ENCODE data around the gene SH3D19. TPM values are rescaled to one million over a fixed set of nuclear protein-coding genes. Genes with fewer than 3 reads are reported as not detected.

SH3D19 gene
- total and polyA plus RNA-seq, 4 donors: 22.1 to 69.2 (median 50.8) TPM

DNA sequence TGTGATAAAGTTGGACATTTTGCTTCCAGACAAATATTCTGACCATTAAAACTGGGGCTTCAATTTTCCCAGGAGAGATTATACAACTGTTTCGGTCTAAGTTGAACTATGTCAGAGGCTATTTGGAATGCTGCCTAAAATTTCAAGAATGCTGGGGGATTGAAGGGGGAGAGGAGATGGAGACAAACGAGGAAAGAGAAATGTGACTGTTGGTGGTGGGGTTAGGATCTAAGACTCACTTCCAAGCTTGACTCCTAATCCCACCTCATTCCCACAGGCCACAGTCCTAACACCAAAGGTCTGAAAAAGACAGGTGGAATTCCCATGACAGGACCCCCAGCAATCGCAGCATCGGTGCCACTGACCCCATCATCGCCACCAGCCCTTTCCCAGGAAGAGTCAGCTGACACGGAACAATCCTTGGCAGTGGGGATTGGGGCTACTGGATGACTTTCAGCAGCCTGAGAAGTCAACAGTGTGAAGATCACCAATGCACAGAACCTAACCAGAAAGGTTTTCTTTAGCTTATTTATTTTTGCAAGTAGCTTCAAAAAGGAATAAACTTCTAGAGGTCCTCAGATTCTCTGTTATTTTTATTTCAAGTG lies 122.5 kb downstream of the SH3D19 start:
- DNase-seq (peak; percentile 36 to 84 (median 77)), ATAC-seq (ENCODE audit: insufficient read depth, low FRiP score) (no peak)
- H3K9me3 ChIP-seq (ENCODE audit: control insufficient read depth in 4 of 4, insufficient read depth in 3 of 4, low read length in 3 of 4): no peaks in the 10 kb centered on the region
- H3K9ac ChIP-seq (ENCODE audit: insufficient read depth in 1 of 2, low read length in 2 of 2): no peak overlapping the region
- H3K4me3 ChIP-seq: no peak overlapping the region
- no peaks in the 10 kb centered on the region for H3K36me3 ChIP-seq (ENCODE audit: control insufficient read depth in 4 of 4, insufficient read depth in 4 of 4, low read length in 4 of 4)
- H3K27ac ChIP-seq (ENCODE audit: low read depth in 1 of 2, low read length in 1 of 2): peak overlapping the region in 1 of 2 donors; percentile 88
- WGBS, 2 donors: 50 to 77% methylated on average over 6 of the region's 6 CpGs
- TF ChIP-seq, protein P1, sequence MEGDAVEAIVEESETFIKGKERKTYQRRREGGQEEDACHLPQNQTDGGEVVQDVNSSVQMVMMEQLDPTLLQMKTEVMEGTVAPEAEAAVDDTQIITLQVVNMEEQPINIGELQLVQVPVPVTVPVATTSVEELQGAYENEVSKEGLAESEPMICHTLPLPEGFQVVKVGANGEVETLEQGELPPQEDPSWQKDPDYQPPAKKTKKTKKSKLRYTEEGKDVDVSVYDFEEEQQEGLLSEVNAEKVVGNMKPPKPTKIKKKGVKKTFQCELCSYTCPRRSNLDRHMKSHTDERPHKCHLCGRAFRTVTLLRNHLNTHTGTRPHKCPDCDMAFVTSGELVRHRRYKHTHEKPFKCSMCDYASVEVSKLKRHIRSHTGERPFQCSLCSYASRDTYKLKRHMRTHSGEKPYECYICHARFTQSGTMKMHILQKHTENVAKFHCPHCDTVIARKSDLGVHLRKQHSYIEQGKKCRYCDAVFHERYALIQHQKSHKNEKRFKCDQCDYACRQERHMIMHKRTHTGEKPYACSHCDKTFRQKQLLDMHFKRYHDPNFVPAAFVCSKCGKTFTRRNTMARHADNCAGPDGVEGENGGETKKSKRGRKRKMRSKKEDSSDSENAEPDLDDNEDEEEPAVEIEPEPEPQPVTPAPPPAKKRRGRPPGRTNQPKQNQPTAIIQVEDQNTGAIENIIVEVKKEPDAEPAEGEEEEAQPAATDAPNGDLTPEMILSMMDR (IDR thresholded peaks at IDR 0.05; ENCODE audit: control extremely low read depth, extremely low read depth): no peak
- H3K27me3 ChIP-seq (ENCODE audit: control insufficient read depth in 3 of 3, insufficient read depth in 3 of 3, low read length in 2 of 3): no peaks in the 10 kb centered on the region
- H3K4me1 ChIP-seq (ENCODE audit: control insufficient read depth in 5 of 5, insufficient read depth in 5 of 5, low read length in 5 of 5): peaks cover 10 to 83% (median 32%) of the 10 kb centered on the region in 5 donors

DNA sequence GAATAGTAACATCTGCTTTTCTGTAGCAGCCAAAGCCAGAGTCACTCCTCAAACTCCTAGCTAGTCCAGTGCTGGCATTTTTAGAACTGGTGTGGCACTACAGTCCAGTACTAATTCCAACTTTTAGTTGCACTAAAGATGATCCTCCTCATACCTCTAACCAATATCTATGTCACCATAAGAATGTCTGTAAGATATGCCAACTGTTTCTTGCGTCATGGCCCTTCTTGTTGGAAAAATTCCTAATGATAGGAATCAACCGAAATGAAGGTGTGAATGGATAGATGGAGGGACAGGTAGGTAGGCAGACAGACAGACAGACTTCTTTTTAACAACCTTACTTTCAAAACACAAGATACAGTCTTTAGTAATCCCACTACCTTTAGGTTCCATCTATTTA lies 123.0 kb downstream of the SH3D19 start:
- no peaks in the 10 kb centered on the region for H3K9me3 ChIP-seq (ENCODE audit: control insufficient read depth in 4 of 4, insufficient read depth in 3 of 4, low read length in 3 of 4)
- 80 to 90% methylated on average over 2 of the region's 2 CpGs for WGBS, 2 donors
- no peak for ATAC-seq (ENCODE audit: insufficient read depth, low FRiP score)
- H3K27ac ChIP-seq (ENCODE audit: low read depth in 1 of 2, low read length in 1 of 2): no peak overlapping the region
- TF ChIP-seq, protein P1 (IDR thresholded peaks at IDR 0.05; ENCODE audit: control extremely low read depth, extremely low read depth): no peak
- H3K27me3 ChIP-seq (ENCODE audit: control insufficient read depth in 3 of 3, insufficient read depth in 3 of 3, low read length in 2 of 3): no peaks in the 10 kb centered on the region
- H3K36me3 ChIP-seq (ENCODE audit: control insufficient read depth in 4 of 4, insufficient read depth in 4 of 4, low read length in 4 of 4): no peaks in the 10 kb centered on the region
- H3K4me1 ChIP-seq (ENCODE audit: control insufficient read depth in 5 of 5, insufficient read depth in 5 of 5, low read length in 5 of 5): peaks cover 10 to 78% (median 29%) of the 10 kb centered on the region in 5 donors
- DNase-seq: no peak
- no peak overlapping the region for H3K4me3 ChIP-seq
- H3K9ac ChIP-seq (ENCODE audit: insufficient read depth in 1 of 2, low read length in 2 of 2): no peak overlapping the region

DNA sequence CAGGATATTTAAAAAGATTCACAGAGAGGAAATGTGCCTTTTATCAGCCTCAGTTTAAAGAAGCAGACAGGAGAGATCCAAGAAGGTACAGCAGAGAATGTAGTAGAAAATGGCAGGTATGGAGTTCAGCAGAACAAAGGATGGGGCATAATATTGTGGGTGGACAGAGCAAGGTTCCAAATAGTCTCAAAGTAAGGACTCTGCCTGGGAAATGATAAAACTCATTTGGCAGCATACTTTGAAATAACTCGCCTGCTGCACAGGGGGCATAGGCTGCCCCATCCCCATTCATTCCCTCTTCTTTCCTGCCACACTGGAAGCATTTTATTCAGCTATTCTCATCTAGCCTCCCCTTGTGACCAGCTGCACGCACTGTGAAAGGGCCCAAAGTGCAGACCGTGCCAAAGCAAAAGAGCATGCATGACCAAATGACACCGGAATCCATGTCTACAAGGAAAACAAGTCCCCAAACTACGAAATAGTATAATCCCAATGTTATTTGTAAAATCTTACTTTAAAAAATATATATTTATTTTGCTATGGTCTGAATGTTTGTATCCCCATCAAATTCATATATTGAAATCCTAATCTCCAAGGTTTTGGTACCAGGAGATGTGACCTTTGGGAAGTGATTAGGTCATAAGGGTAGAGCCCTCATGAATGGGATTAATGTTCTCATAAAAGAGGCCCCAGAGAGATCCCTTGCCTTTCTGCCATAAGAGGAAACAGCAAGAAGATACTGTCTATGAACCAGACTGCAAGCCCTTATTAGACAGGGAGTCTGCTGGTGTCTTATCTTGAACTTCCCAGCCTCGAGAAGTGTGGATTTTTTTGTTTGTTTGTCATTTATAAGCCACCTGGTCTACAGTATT lies 125.8 kb downstream of the SH3D19 start:
- peak overlapping the region in 1 of 2 donors; percentile 75 for H3K9ac ChIP-seq (ENCODE audit: insufficient read depth in 1 of 2, low read length in 2 of 2)
- no peaks in the 10 kb centered on the region for H3K36me3 ChIP-seq (ENCODE audit: control insufficient read depth in 4 of 4, insufficient read depth in 4 of 4, low read length in 4 of 4)
- ATAC-seq (ENCODE audit: insufficient read depth, low FRiP score) (no peak), DNase-seq (peak in 1 of 3 donors; percentile 58)
- no peaks in the 10 kb centered on the region for H3K9me3 ChIP-seq (ENCODE audit: control insufficient read depth in 4 of 4, insufficient read depth in 3 of 4, low read length in 3 of 4)
- peak overlapping the region; percentile 13 to 41 for H3K27ac ChIP-seq (ENCODE audit: low read depth in 1 of 2, low read length in 1 of 2)
- H3K4me1 ChIP-seq (ENCODE audit: control insufficient read depth in 5 of 5, insufficient read depth in 5 of 5, low read length in 5 of 5): peaks cover 9 to 50% (median 22%) of the 10 kb centered on the region in 5 donors
- WGBS, 2 donors: 75 to 80% methylated on average over 6 of the region's 6 CpGs
- no peak overlapping the region for H3K4me3 ChIP-seq
- TF ChIP-seq, protein P1 (IDR thresholded peaks at IDR 0.05; ENCODE audit: control extremely low read depth, extremely low read depth): no peak
- H3K27me3 ChIP-seq (ENCODE audit: control insufficient read depth in 3 of 3, insufficient read depth in 3 of 3, low read length in 2 of 3): no peaks in the 10 kb centered on the region

All from lung (tissue), 12 donors.